SK-N-SH treated with all-trans-retinoic acid at 6 μM for 48 hours (cell line): ENCODE data around the gene HCRTR1.
"Not testable (repeated sequence)": the region's sequence is repeated elsewhere in the genome, so short reads cannot be mapped to it uniquely, and the experiment has no call there.

Experiments used
- ATAC-seq: fragments of 200-7000 bp; cut with Tn5 transposase; 3 replicates; pipeline ENCODE4 v1.9.1; 2020; ENCODE audit warnings: mild to moderate bottlenecking, moderate library complexity
- ARNTL ChIP-seq: fragments of 450-650 bp; formaldehyde crosslinking; IDR thresholded peaks from 2 replicates; pipeline ENCODE4 v1.5.0; 2020; ENCODE audit warnings: low read depth, mild to moderate bottlenecking, moderate library complexity, borderline replicate concordance
- BACH2 ChIP-seq: fragments of 250-450 bp; sonication (Bioruptor Pico); IDR thresholded peaks from 2 replicates; pipeline ENCODE4 v1.9.0; 2021; ENCODE audit warnings: mild to moderate bottlenecking, borderline replicate concordance
- CSDC2 ChIP-seq: fragments of 250-450 bp; sonication (Bioruptor Pico); IDR thresholded peaks from 2 replicates; pipeline ENCODE4 v1.5.0; 2020; ENCODE audit warnings: mild to moderate bottlenecking, moderate library complexity
- ESRRG ChIP-seq: fragments of 250-450 bp; sonication (Bioruptor Pico); IDR thresholded peaks from 2 replicates; pipeline ENCODE4 v1.6.1; 2021; ENCODE audit warnings: mild to moderate bottlenecking
- GLIS3 ChIP-seq: fragments of 250-450 bp; sonication (Bioruptor Pico); IDR thresholded peaks from 2 replicates; pipeline ENCODE4 v1.5.0; 2020; ENCODE audit warnings: mild to moderate bottlenecking, moderate library complexity
- ISL1 ChIP-seq: fragments of 250-450 bp; sonication (Bioruptor Pico); IDR thresholded peaks from 2 replicates; pipeline ENCODE4 v2.1.2; 2022; ENCODE audit warnings: mild to moderate bottlenecking, moderate library complexity
- OSR1 ChIP-seq: fragments of 250-450 bp; sonication (Bioruptor Pico); IDR thresholded peaks from 2 replicates; pipeline ENCODE4 v1.8.0; 2022; ENCODE audit warnings: moderate library complexity, mild to moderate bottlenecking, inconsistent platforms
- PATZ1 ChIP-seq: fragments of 250-450 bp; sonication (Bioruptor Pico); IDR thresholded peaks from 2 replicates; pipeline ENCODE4 v1.8.0; 2020; ENCODE audit warnings: mild to moderate bottlenecking, moderate library complexity, borderline replicate concordance
- PPARA ChIP-seq: fragments of 250-450 bp; sonication (Bioruptor Pico); IDR thresholded peaks from 2 replicates; pipeline ENCODE4 v1.5.0; 2020; ENCODE audit warnings: mild to moderate bottlenecking, borderline replicate concordance
- SNAI2 ChIP-seq: fragments of 250-450 bp; sonication (Bioruptor Pico); IDR thresholded peaks from 2 replicates; pipeline ENCODE4 v1.5.0; 2020; ENCODE audit warnings: mild to moderate bottlenecking, moderate library complexity
- TCF4 ChIP-seq: fragments of 250-450 bp; sonication (Bioruptor Pico); IDR thresholded peaks from 2 replicates; pipeline ENCODE4 v1.8.0; 2021; ENCODE audit warnings: mild to moderate bottlenecking, moderate library complexity, borderline replicate concordance
- TOX ChIP-seq: fragments of 250-450 bp; sonication (Bioruptor Pico); IDR thresholded peaks from 2 replicates; pipeline ENCODE4 v1.8.0; 2021; ENCODE audit warnings: mild to moderate bottlenecking, moderate library complexity, borderline replicate concordance
- ZC3H10 ChIP-seq: fragments of 250-450 bp; sonication (Bioruptor Pico); IDR thresholded peaks from 2 replicates; pipeline ENCODE4 v1.5.1; 2021; ENCODE audit warnings: mild to moderate bottlenecking, moderate library complexity
- ZFP3 ChIP-seq: fragments of 250-450 bp; sonication (Bioruptor Pico); IDR thresholded peaks from 2 replicates; pipeline ENCODE4 v1.5.0; 2020; ENCODE audit warnings: mild to moderate bottlenecking, moderate library complexity
- ZFP30 ChIP-seq: fragments of 450-650 bp; formaldehyde crosslinking; IDR thresholded peaks from 2 replicates; pipeline ENCODE4 v1.5.0; 2022; ENCODE audit warnings: mild to moderate bottlenecking, moderate library complexity
- ZNF70 ChIP-seq: fragments of 450-650 bp; formaldehyde crosslinking; IDR thresholded peaks from 2 replicates; pipeline ENCODE4 v1.5.0; 2020; ENCODE audit warnings: mild to moderate bottlenecking, moderate library complexity
- TF ChIP-seq, protein P1 (sequence below): fragments of 250-450 bp; sonication (Bioruptor Pico); IDR thresholded peaks from 2 replicates; pipeline ENCODE4 v1.8.0; 2021; ENCODE audit warnings: low read depth, mild to moderate bottlenecking, moderate library complexity, borderline replicate concordance
- TF ChIP-seq, protein P2 (sequence below): fragments of 250-450 bp; sonication (Bioruptor Pico); IDR thresholded peaks from 2 replicates; pipeline ENCODE4 v1.5.0; 2020; ENCODE audit warnings: mild to moderate bottlenecking, moderate library complexity
- TF ChIP-seq, protein P3 (sequence below): fragments of 250-450 bp; sonication (Bioruptor Pico); IDR thresholded peaks from 2 replicates; pipeline ENCODE4 v1.5.1; 2020; ENCODE audit warnings: low read depth, mild to moderate bottlenecking, moderate library complexity

HCRTR1 gene

GRCh38 chr1:31586376-31587327, 30.8 kb upstream of the HCRTR1 start:
- no peak for ATAC-seq

DNA sequence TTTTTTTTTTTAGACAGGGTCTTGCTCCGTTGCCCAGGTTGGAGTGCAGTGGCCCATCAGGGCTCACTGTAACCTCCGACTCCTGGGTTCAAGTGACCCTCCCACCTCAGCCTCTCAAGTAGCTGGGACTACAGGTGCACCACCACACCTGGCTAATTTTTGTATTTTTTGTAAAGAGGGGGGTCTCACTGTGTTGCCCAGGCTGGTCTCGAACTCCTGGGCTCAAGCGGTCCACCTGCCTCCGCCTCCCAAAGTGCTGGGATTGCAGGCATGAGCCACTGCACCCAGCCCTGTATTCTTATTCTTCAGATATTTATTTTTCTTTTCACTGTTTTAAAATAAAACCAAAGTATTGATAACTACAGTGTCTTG, 30.2 kb upstream of the HCRTR1 start:
- not testable (repeated sequence) for ATAC-seq

More at GRCh38 chr1:31586376-31587327, 30.8 kb upstream of the HCRTR1 start:
- no peak for TF ChIP-seq ZC3H10
- TF ChIP-seq, protein P1, sequence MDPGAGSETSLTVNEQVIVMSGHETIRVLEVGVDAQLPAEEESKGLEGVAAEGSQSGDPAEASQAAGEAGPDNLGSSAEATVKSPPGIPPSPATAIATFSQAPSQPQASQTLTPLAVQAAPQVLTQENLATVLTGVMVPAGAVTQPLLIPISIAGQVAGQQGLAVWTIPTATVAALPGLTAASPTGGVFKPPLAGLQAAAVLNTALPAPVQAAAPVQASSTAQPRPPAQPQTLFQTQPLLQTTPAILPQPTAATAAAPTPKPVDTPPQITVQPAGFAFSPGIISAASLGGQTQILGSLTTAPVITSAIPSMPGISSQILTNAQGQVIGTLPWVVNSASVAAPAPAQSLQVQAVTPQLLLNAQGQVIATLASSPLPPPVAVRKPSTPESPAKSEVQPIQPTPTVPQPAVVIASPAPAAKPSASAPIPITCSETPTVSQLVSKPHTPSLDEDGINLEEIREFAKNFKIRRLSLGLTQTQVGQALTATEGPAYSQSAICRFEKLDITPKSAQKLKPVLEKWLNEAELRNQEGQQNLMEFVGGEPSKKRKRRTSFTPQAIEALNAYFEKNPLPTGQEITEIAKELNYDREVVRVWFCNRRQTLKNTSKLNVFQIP, result no peak
- TF ChIP-seq TOX, result no peak
- TF ChIP-seq ISL1 (CRISPR knock-in tag), result no peak
- TF ChIP-seq PPARA, result no peak
- no peak for TF ChIP-seq TCF4 (CRISPR knock-in tag)
- no peak for TF ChIP-seq BACH2 (CRISPR knock-in tag)
- no peak for TF ChIP-seq CSDC2
- TF ChIP-seq ESRRG, result no peak
- TF ChIP-seq ZNF70 (CRISPR knock-in tag), result no peak
- no peak for TF ChIP-seq GLIS3
- no peak for TF ChIP-seq ARNTL (CRISPR knock-in tag)
- TF ChIP-seq, protein P2, sequence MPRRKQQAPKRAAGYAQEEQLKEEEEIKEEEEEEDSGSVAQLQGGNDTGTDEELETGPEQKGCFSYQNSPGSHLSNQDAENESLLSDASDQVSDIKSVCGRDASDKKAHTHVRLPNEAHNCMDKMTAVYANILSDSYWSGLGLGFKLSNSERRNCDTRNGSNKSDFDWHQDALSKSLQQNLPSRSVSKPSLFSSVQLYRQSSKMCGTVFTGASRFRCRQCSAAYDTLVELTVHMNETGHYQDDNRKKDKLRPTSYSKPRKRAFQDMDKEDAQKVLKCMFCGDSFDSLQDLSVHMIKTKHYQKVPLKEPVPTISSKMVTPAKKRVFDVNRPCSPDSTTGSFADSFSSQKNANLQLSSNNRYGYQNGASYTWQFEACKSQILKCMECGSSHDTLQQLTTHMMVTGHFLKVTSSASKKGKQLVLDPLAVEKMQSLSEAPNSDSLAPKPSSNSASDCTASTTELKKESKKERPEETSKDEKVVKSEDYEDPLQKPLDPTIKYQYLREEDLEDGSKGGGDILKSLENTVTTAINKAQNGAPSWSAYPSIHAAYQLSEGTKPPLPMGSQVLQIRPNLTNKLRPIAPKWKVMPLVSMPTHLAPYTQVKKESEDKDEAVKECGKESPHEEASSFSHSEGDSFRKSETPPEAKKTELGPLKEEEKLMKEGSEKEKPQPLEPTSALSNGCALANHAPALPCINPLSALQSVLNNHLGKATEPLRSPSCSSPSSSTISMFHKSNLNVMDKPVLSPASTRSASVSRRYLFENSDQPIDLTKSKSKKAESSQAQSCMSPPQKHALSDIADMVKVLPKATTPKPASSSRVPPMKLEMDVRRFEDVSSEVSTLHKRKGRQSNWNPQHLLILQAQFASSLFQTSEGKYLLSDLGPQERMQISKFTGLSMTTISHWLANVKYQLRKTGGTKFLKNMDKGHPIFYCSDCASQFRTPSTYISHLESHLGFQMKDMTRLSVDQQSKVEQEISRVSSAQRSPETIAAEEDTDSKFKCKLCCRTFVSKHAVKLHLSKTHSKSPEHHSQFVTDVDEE (CRISPR knock-in tag), result no peak
- TF ChIP-seq, all 23 proteins: peak for 0

DNA sequence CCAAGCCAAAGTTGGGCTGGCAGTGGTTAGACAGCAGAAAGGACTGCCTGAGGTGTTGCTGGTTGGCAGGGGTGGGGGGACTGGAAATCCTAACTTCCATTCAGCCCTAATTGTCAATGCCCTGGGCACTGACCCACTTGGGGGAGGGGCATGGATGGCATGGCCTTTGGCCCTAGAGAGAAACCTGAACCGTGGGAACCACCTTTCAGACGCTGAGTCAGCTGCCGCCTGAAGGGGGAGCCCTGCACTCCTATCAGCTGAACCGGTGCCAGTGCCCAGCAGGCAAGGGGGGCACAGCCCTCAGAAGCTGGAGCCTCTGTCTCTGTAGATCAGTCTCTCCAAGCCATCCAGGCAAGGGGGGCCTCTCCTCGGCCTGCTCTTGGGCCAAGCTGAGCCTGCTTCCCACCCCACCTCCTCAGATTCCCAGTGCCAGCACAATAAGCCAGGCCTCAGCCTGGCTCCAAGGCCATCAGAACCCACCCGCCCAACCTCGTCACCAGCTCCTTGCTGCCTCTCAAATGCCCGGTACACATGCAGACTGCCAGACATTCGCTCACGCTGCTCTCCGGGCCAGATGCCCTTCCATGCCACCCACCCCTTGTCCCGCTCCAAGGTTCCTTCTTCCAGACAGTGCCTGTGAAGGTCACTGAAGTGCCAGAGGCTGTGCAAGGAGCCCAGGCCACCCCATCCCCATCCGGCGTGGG, 29.6 kb upstream of the HCRTR1 start:
- TF ChIP-seq ISL1 (CRISPR knock-in tag), result no peak
- TF ChIP-seq ZFP3 (CRISPR knock-in tag), result peak; percentile 80
- TF ChIP-seq, all 23 proteins: peak for 1
- ATAC-seq, result peak; percentile 74

DNA sequence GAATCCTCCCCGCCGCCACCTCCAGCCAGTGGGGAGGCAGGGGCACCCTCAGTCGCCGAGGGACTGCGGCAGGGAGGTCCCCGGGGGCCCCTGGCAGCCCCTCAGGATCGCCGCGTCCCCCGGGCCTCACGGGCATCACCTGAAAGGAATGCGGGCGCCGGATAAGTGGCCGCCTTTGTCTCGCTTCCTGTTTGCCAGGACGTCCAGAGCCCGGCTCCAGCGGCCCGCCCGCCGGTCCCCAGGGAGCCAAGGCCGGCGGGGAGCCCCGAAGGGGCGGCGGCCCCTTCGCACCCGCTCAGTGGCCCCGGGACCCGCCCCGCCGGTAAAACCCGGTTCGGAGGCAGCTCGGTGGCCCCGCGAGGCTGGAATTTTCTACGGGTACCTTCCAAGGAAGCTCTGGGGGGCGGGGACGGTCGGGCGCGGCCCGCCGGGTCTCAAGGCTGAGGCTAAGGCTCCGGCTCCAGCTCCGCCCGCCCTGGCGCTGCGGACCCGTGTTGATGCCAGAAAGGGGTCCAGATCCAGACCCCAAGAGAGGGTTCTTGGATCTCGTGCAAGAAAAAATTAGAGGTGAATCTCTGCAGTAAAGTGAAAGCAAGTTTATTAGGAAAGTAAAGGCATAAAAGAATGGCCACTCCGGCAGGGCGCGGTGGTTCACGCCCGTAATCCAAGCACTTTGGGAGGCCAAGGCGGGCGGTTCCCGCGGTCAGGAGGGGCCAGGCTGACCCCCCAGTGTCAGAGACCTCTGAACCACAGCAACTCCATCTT, 28.6 kb upstream of the HCRTR1 start:
- no peak for TF ChIP-seq ZFP3 (CRISPR knock-in tag)
- TF ChIP-seq, protein P3, sequence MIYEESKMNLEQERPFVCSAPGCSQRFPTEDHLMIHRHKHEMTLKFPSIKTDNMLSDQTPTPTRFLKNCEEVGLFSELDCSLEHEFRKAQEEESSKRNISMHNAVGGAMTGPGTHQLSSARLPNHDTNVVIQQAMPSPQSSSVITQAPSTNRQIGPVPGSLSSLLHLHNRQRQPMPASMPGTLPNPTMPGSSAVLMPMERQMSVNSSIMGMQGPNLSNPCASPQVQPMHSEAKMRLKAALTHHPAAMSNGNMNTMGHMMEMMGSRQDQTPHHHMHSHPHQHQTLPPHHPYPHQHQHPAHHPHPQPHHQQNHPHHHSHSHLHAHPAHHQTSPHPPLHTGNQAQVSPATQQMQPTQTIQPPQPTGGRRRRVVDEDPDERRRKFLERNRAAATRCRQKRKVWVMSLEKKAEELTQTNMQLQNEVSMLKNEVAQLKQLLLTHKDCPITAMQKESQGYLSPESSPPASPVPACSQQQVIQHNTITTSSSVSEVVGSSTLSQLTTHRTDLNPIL (CRISPR knock-in tag), result no peak
- TF ChIP-seq ZC3H10, result no peak
- TF ChIP-seq SNAI2, result no peak
- no peak for TF ChIP-seq OSR1 (CRISPR knock-in tag)
- TF ChIP-seq ZFP30 (CRISPR knock-in tag), result no peak
- TF ChIP-seq TCF4 (CRISPR knock-in tag), result no peak
- no peak for TF ChIP-seq PPARA
- no peak for TF ChIP-seq CSDC2
- no peak for TF ChIP-seq ISL1 (CRISPR knock-in tag)
- no peak for TF ChIP-seq ZNF70 (CRISPR knock-in tag)
- TF ChIP-seq, protein P1, result no peak
- TF ChIP-seq PATZ1 (CRISPR knock-in tag), result no peak
- TF ChIP-seq ESRRG, result no peak
- no peak for TF ChIP-seq ARNTL (CRISPR knock-in tag)
- no peak for ATAC-seq
